HL-60 (cell line): ENCODE data around the gene RD3L.

Source experiments
- DNase-seq, 2 experiments: peaks; one replicate each; pipeline ENCODE4 v3.0.0-alpha.2; 2010 to 2020; ENCODE audit warnings: low read depth in 1 of 2, low spot score in 1 of 2
- H3K27ac ChIP-seq: fragments of 250-450 bp; sonication (Bioruptor Pico); replicated peaks from 2 replicates; pipeline ENCODE4 v1.5.1; 2020; ENCODE audit warnings: mild to moderate bottlenecking, moderate library complexity
- H3K27me3 ChIP-seq: fragments of 250-450 bp; sonication (Bioruptor Pico); 2 replicates; pipeline ENCODE4 v1.5.1; 2021; ENCODE audit warnings: mild to moderate bottlenecking, moderate library complexity; ENCODE audit not compliant: insufficient read depth, poor library complexity, severe bottlenecking
- H3K4me3 ChIP-seq: replicated peaks from 2 replicates; pipeline ENCODE4 v1.5.1; 2011; ENCODE audit warnings: mild to moderate bottlenecking, control low read depth, low read length; ENCODE audit not compliant: insufficient read depth
- GABPA ChIP-seq: IDR thresholded peaks from 2 replicates; pipeline ENCODE4 v1.6.1; 2012; ENCODE audit warnings: low read depth
- POLR2AphosphoS5 ChIP-seq: IDR thresholded peaks from 2 replicates; pipeline ENCODE4 v1.6.1; 2012; ENCODE audit warnings: low read depth
- SPI1 ChIP-seq: IDR thresholded peaks from 2 replicates; pipeline ENCODE4 v1.6.1; 2012; ENCODE audit warnings: low read depth, mild to moderate bottlenecking, borderline replicate concordance
- TF ChIP-seq, protein P1 (sequence below): IDR thresholded peaks from 2 replicates; pipeline ENCODE4 v1.6.1; 2012; ENCODE audit warnings: low read depth; ENCODE audit not compliant: insufficient replicate concordance
- TF ChIP-seq, protein P2 (sequence below): IDR thresholded peaks from one replicate; pipeline ENCODE4 v1.5.1; 2011; ENCODE audit warnings: low read length, control low read depth, inconsistent platforms; ENCODE audit not compliant: insufficient read depth

RD3L gene

GRCh38 chr14:103899316-103899715 lies 43.0 kb downstream of the RD3L start:
- Histone ChIP-seq H3K27me3 (no peaks in the 10 kb centered on the region), H3K4me3 (no peak overlapping the region), H3K27ac (no peak overlapping the region)
- peak in 1 of 2 experiments; percentile 14 for DNase-seq
- peak; percentile 31; the same call in 1 of the 2 replicates for TF ChIP-seq SPI1
- TF ChIP-seq, protein P1, sequence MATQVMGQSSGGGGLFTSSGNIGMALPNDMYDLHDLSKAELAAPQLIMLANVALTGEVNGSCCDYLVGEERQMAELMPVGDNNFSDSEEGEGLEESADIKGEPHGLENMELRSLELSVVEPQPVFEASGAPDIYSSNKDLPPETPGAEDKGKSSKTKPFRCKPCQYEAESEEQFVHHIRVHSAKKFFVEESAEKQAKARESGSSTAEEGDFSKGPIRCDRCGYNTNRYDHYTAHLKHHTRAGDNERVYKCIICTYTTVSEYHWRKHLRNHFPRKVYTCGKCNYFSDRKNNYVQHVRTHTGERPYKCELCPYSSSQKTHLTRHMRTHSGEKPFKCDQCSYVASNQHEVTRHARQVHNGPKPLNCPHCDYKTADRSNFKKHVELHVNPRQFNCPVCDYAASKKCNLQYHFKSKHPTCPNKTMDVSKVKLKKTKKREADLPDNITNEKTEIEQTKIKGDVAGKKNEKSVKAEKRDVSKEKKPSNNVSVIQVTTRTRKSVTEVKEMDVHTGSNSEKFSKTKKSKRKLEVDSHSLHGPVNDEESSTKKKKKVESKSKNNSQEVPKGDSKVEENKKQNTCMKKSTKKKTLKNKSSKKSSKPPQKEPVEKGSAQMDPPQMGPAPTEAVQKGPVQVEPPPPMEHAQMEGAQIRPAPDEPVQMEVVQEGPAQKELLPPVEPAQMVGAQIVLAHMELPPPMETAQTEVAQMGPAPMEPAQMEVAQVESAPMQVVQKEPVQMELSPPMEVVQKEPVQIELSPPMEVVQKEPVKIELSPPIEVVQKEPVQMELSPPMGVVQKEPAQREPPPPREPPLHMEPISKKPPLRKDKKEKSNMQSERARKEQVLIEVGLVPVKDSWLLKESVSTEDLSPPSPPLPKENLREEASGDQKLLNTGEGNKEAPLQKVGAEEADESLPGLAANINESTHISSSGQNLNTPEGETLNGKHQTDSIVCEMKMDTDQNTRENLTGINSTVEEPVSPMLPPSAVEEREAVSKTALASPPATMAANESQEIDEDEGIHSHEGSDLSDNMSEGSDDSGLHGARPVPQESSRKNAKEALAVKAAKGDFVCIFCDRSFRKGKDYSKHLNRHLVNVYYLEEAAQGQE = no peak

- Histone ChIP-seq H3K4me3 (no peak overlapping the region), H3K27me3 (no peaks in the 10 kb centered on the region), H3K27ac (no peak overlapping the region)
- TF ChIP-seq POLR2AphosphoS5 = no peak
- TF ChIP-seq, protein P2, sequence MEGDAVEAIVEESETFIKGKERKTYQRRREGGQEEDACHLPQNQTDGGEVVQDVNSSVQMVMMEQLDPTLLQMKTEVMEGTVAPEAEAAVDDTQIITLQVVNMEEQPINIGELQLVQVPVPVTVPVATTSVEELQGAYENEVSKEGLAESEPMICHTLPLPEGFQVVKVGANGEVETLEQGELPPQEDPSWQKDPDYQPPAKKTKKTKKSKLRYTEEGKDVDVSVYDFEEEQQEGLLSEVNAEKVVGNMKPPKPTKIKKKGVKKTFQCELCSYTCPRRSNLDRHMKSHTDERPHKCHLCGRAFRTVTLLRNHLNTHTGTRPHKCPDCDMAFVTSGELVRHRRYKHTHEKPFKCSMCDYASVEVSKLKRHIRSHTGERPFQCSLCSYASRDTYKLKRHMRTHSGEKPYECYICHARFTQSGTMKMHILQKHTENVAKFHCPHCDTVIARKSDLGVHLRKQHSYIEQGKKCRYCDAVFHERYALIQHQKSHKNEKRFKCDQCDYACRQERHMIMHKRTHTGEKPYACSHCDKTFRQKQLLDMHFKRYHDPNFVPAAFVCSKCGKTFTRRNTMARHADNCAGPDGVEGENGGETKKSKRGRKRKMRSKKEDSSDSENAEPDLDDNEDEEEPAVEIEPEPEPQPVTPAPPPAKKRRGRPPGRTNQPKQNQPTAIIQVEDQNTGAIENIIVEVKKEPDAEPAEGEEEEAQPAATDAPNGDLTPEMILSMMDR = no peak
- TF ChIP-seq SPI1 = no peak
- TF ChIP-seq GABPA = no peak
- TF ChIP-seq, protein P1 = no peak
- no peak for DNase-seq
Observed at GRCh38 chr14:103898711-103899110, 43.6 kb downstream of the RD3L start.

DNA sequence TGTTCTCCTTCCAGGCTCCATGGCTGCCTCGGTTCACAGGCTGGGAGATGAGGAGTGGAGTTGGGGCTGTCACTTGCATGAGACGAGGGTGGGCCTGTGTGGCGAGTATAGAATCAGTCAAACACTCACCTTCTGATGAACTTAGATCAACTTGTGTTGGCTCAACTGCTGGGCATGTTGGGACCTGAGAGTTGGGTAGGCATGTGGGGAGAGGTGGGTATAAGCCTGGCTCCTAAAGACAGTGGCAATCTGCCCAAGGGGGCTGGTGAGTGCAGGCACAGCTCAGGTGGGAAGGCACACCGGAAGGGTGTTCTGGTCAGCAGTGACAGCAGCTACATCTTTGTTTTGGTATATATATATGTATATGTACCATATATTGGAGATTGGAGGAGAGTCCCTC lies 44.1 kb downstream of the RD3L start:
- no peak overlapping the region for H3K4me3 ChIP-seq
- H3K27ac ChIP-seq = no peak overlapping the region
- DNase-seq = no peak
- no peak for TF ChIP-seq SPI1
- TF ChIP-seq, protein P2 = no peak
- no peak for TF ChIP-seq GABPA
- TF ChIP-seq, protein P1 = no peak
- no peak for TF ChIP-seq POLR2AphosphoS5
- H3K27me3 ChIP-seq = no peaks in the 10 kb centered on the region
